Brain pericyte (primary cell): ENCODE data around the gene RBM39.
"Not testable (repeated sequence)": the region's sequence is repeated elsewhere in the genome, so short reads cannot be mapped to it uniquely, and the experiment has no call there.

Experiments used
- DNase-seq: peaks from one replicate; pipeline ENCODE4 v3.0.0-alpha.2; 2012; ENCODE audit warnings: low read depth, low spot score

The RBM39 gene

GRCh38 chr20:35741892-35742740 is at the start of gene RBM39:
TSS of gene RBM39 (minus strand) at chr20:35742260. CDS start at chr20:35740874, 1,386 bp downstream.
- peak; percentile 100 for DNase-seq

- DNase-seq: no peak
Measured at GRCh38 chr20:35791821-35792220, 49.8 kb upstream of the RBM39 start.

- no peak for DNase-seq
Measured at GRCh38 chr20:35791097-35791496, 49.0 kb upstream of the RBM39 start.

GRCh38 chr20:35788796-35789195 is 46.7 kb upstream of the RBM39 start:
- no peak for DNase-seq

- not testable (repeated sequence) for DNase-seq
Measured at GRCh38 chr20:35785541-35785940, 43.5 kb upstream of the RBM39 start.

- not testable (repeated sequence) for DNase-seq
Measured at GRCh38 chr20:35783811-35784210, 41.8 kb upstream of the RBM39 start.

GRCh38 chr20:35776513-35777101 is 34.5 kb upstream of the RBM39 start:
- no peak for DNase-seq

- DNase-seq: no peak
Measured at GRCh38 chr20:35774391-35774790, 32.3 kb upstream of the RBM39 start.

- DNase-seq: no peak
Measured at GRCh38 chr20:35773154-35773751, 31.2 kb upstream of the RBM39 start.

GRCh38 chr20:35772563-35773058 is 30.6 kb upstream of the RBM39 start:
- no peak for DNase-seq

GRCh38 chr20:35771689-35772562 is 29.9 kb upstream of the RBM39 start, which contains the start of gene PHF20:
TSS of gene PHF20 (plus strand) at chr20:35772015. CDS start at chr20:35801523, 29,508 bp downstream.
- DNase-seq: peak; percentile 89

- DNase-seq: no peak
Measured at GRCh38 chr20:35771367-35771688, 29.3 kb upstream of the RBM39 start.

- peak; percentile 87 for DNase-seq
Measured at GRCh38 chr20:35768731-35769664, 26.9 kb upstream of the RBM39 start.

- DNase-seq: no peak
Measured at GRCh38 chr20:35767683-35768481, 25.8 kb upstream of the RBM39 start.

- no peak for DNase-seq
Measured at GRCh38 chr20:35766843-35767242, 24.8 kb upstream of the RBM39 start.

- DNase-seq: not testable (repeated sequence)
Measured at GRCh38 chr20:35764936-35765335, 22.9 kb upstream of the RBM39 start.

GRCh38 chr20:35762461-35762860 is 20.4 kb upstream of the RBM39 start:
- no peak for DNase-seq

- not testable (repeated sequence) for DNase-seq
Measured at GRCh38 chr20:35761548-35761947, 19.5 kb upstream of the RBM39 start.

GRCh38 chr20:35757098-35757705 is 15.1 kb upstream of the RBM39 start:
- DNase-seq: no peak
